Measurements from ENCODE around the gene DUOXA2. TPM values are rescaled to one million over a fixed set of nuclear protein-coding genes. Genes with fewer than 3 reads are reported as not detected.
A peak's percentile ranks its signal among the peaks of the same experiment; 100 is the strongest.

Gene DUOXA2
- total RNA-seq, 4 donors from 2014 or later, result 0.49 to 0.62 TPM; not detected in 2

DNA sequence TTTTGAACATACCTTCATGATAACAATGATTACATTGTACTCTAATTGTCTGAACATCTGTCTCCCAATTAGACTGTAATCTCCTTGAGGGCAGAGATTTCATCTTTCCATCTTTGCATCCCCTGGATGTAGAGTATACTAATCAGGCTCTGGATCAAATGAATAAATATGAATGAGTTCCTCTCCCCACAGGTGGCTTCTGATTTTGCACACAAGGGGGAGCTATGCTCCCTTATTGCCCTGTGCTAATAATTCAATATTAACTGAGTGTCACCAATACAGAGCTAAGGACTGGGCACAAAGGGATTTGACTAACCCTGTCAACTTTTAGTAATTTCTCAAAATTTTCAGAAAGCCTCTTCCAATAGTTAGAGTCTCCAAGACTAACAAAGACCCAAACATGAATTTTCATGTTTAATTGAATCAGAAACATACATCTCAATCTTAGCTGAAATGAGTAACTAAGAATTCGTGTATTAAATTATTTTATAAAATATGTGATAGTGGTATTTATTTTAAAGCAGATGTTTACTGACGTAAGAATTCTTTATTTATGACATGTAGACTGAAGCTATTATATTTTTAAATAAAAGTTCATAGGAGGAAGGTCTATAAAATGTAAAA lies 12.5 kb downstream of the DUOXA2 start:
- H3K4me1 ChIP-seq, result peaks cover 0 to 15% (median 0%) of the 10 kb centered on the region in 3 donors
- no peak overlapping the region for H3K27ac ChIP-seq
- WGBS, 2 donors (ENCODE audit: low coverage in 1 of 2), result 37 to 58% methylated on average over 2 of the region's 2 CpGs
- TF ChIP-seq EP300 (IDR thresholded peaks at IDR 0.05), result no peak
- TF ChIP-seq, protein P1, sequence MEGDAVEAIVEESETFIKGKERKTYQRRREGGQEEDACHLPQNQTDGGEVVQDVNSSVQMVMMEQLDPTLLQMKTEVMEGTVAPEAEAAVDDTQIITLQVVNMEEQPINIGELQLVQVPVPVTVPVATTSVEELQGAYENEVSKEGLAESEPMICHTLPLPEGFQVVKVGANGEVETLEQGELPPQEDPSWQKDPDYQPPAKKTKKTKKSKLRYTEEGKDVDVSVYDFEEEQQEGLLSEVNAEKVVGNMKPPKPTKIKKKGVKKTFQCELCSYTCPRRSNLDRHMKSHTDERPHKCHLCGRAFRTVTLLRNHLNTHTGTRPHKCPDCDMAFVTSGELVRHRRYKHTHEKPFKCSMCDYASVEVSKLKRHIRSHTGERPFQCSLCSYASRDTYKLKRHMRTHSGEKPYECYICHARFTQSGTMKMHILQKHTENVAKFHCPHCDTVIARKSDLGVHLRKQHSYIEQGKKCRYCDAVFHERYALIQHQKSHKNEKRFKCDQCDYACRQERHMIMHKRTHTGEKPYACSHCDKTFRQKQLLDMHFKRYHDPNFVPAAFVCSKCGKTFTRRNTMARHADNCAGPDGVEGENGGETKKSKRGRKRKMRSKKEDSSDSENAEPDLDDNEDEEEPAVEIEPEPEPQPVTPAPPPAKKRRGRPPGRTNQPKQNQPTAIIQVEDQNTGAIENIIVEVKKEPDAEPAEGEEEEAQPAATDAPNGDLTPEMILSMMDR (IDR thresholded peaks at IDR 0.05), result peak in 3 of 4 experiments; percentile 24 to 48 (median 42)
- peaks cover 96% of the 10 kb centered on the region for H3K27me3 ChIP-seq
- H3K36me3 ChIP-seq, result no peaks in the 10 kb centered on the region
- no peaks in the 10 kb centered on the region for H3K9me3 ChIP-seq
- ATAC-seq, result no peak
- no peak overlapping the region for H3K4me3 ChIP-seq

DNA sequence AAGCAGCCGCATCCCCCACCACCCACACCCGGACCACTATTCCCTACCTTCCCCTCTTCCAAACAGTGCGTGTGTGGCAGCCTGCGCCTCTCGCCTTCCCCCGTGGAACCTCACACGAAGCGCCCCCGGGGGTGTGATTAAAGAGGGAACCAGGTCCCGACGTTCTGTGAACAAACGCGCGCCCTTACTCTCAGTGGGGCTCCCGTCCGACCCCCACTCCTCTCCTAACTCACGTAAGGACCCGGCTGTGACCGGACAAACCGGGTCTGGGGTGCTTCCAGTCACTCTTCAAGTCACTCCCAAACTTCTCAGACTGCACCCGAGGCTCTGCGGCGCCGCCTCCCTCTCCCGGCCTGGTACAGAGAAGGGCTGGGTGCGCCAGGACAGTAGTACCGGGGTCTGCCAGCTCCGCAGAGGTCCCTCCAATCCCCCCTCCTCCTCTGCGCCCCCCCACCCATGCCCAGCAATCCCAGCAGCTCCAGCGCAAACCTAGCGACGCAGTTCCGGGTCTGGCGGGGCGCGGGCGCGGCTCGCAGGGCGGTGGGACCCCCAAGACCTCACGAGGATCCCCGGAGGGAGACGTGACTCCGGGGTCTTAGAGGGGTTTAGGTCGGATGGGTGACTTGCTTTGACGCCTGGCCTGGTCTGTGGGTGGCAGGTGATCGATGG lies 15.0 kb downstream of the DUOXA2 start:
- Histone ChIP-seq H3K36me3 (no peaks in the 10 kb centered on the region), H3K4me3 (peak overlapping the region in 1 of 2 donors; percentile 42), H3K27me3 (peaks cover 97% of the 10 kb centered on the region), H3K4me1 (peaks cover 0 to 15% (median 0%) of the 10 kb centered on the region in 3 donors), H3K27ac (no peak overlapping the region), H3K9me3 (no peaks in the 10 kb centered on the region)
- TF ChIP-seq POLR2A (IDR thresholded peaks at IDR 0.05), result no peak
- TF ChIP-seq POLR2AphosphoS5 (IDR thresholded peaks at IDR 0.05), result no peak
- TF ChIP-seq EP300 (IDR thresholded peaks at IDR 0.05), result no peak
- TF ChIP-seq, protein P1 (IDR thresholded peaks at IDR 0.05), result no peak
- 0 to 11% methylated on average over 2 to 13 of the region's 47 CpGs for WGBS, 2 donors (ENCODE audit: low coverage in 1 of 2)
- peak; percentile 31 for ATAC-seq

DNA sequence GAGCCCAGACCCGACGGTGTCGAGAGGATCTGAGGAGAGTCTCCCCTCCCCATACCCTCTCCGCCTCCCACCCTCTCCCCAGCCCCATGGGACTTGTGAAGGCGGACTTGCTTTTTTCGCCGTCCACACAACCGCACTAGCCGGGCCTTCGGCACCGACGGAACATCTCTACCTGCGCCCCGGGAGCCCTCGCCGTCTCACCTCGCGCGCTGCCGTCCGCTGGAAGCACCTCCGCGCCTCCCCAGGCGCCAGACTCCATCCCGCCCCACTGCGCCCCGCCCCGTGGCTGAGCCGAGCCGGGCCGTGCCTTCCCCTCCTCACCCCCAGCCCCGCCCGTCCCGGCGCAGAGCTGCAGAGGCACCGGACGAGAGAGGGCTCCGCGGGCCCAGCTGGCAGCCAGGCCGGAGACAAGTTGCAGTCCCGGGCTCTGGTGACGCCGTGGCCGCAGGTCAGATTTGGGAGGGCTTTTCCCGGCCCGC lies 15.6 kb downstream of the DUOXA2 start, which contains the start of the genes DUOX1 and DUOXA1:
Gene DUOX1 (plus strand): TSS at position 344 of the 479 bp plus-strand sequence. CDS start 1,973 bp downstream, outside the sequence.
Gene DUOXA1 (minus strand): TSS at position 229 of the 479 bp plus-strand sequence. CDS start 6,865 bp downstream, outside the sequence.
- peak; percentile 44 for ATAC-seq
- Histone ChIP-seq H3K27me3 (peaks cover 97% of the 10 kb centered on the region), H3K27ac (no peak within 1 kb of the TSS), H3K4me1 (peaks cover 0 to 16% (median 0%) of the 10 kb centered on the region in 3 donors), H3K4me3 (peak within 1 kb of the TSS in 1 of 2 donors; percentile 42), H3K9me3 (no peaks in the 10 kb centered on the region), H3K36me3 (no peaks in the 10 kb centered on the region)
- TF ChIP-seq, protein P1 (IDR thresholded peaks at IDR 0.05), result no peak
- no peak for TF ChIP-seq POLR2AphosphoS5 (IDR thresholded peaks at IDR 0.05)
- TF ChIP-seq EP300 (IDR thresholded peaks at IDR 0.05), result no peak
- no peak for TF ChIP-seq POLR2A (IDR thresholded peaks at IDR 0.05)
- 0% methylated on average over 3 of the region's 46 CpGs; no CpG with 5 or more reads in 1 of the 2 donors for WGBS, 2 donors (ENCODE audit: low coverage in 1 of 2)

DNA sequence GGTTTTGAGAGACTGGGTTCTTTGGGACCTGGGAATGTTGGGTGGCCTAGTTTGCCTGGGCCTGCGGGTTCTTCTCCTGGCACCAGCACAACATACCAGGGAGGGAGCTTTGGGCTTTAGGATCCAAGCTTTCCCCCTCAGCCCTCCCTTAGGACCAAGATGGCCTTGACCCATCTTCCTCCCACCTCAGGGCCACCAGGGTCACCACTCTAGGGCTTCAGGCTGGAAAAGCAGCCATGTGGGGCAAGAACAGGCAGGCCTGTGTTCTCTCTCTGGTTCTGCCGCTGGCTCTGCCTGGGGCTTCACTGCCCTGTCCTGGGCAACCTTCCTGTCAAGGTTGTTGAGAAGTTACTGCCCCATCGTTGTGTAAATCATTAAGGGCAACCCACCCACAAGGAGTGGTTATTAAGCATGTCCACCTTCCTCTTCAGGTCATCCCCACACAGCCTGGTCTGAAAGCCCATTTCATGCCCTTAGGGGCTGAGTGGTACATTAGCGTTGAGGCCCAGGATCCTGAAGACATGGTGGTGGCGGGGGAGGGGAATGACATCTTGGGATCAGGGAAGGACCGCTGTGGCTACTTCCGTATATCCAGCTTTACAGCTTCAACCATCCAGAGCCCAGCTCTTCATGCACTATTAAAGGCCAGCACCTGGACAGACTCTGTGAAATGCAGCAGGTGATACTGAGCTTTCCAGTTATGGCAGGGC lies 16.3 kb downstream of the DUOXA2 start:
- H3K27me3 ChIP-seq, result peaks cover 97% of the 10 kb centered on the region
- no peaks in the 10 kb centered on the region for H3K9me3 ChIP-seq
- TF ChIP-seq POLR2AphosphoS5 (IDR thresholded peaks at IDR 0.05), result no peak
- TF ChIP-seq, protein P1 (IDR thresholded peaks at IDR 0.05), result no peak
- no peak for TF ChIP-seq POLR2A (IDR thresholded peaks at IDR 0.05)
- no peak for TF ChIP-seq EP300 (IDR thresholded peaks at IDR 0.05)
- H3K27ac ChIP-seq, result no peak overlapping the region
- H3K4me3 ChIP-seq, result peak overlapping the region in 1 of 2 donors; percentile 42
- WGBS, 2 donors (ENCODE audit: low coverage in 1 of 2), result 89 to 100% methylated on average over 1 to 4 of the region's 7 CpGs
- ATAC-seq, result no peak
- no peaks in the 10 kb centered on the region for H3K36me3 ChIP-seq
- peaks cover 0 to 23% (median 0%) of the 10 kb centered on the region in 3 donors for H3K4me1 ChIP-seq

Data from gastroesophageal sphincter (tissue), 4 donors.